MM.1S (cell line): ENCODE results near the gene ATP2B2.

ENCODE experiments used
- DNase-seq: peaks from one replicate; pipeline ENCODE4 v3.0.0-alpha.2; 2015
- H2AFZ ChIP-seq: fragments of 300-600 bp; sonication (generic); 2 replicates; pipeline ENCODE4 v1.6.0; 2016; ENCODE audit warnings: antibody characterized with exemption, low read length
- H3F3A ChIP-seq: fragments of 300-600 bp; sonication (generic); 2 replicates; pipeline ENCODE4 v1.6.1; 2016; ENCODE audit warnings: mild to moderate bottlenecking, antibody characterized with exemption, low read length, moderate library complexity, mixed read lengths; ENCODE audit not compliant: insufficient read depth
- H3K27ac ChIP-seq: fragments of 300-600 bp; sonication (generic); 2 replicates; pipeline ENCODE4 v1.5.1; 2016; ENCODE audit warnings: mild to moderate bottlenecking, low read length
- H3K27me3 ChIP-seq: fragments of 300-600 bp; sonication (generic); replicated peaks from 2 replicates; pipeline ENCODE4 v1.6.0; 2016; ENCODE audit warnings: low read length; ENCODE audit not compliant: insufficient read depth
- H3K36me3 ChIP-seq: fragments of 300-600 bp; sonication (generic); replicated peaks from 2 replicates; pipeline ENCODE4 v1.6.1; 2016; ENCODE audit warnings: mild to moderate bottlenecking, low read length, mixed read lengths; ENCODE audit not compliant: insufficient read depth
- H3K4me1 ChIP-seq: fragments of 300-600 bp; sonication (generic); 2 replicates; pipeline ENCODE4 v1.6.1; 2016; ENCODE audit warnings: low read length, mixed read lengths
- H3K4me2 ChIP-seq: fragments of 300-600 bp; sonication (generic); 2 replicates; pipeline ENCODE4 v1.6.0; 2016; ENCODE audit warnings: low read depth, low read length
- H3K4me3 ChIP-seq: fragments of 300-600 bp; sonication (generic); 2 replicates; pipeline ENCODE4 v1.5.1; 2016; ENCODE audit warnings: low read length, mixed read lengths
- H3K79me2 ChIP-seq: fragments of 300-600 bp; sonication (generic); 2 replicates; pipeline ENCODE4 v1.6.1; 2016; ENCODE audit warnings: mixed run types, low read length, mixed read lengths
- H3K9ac ChIP-seq: fragments of 300-600 bp; sonication (generic); 2 replicates; pipeline ENCODE4 v1.6.1; 2016; ENCODE audit warnings: low read length, mixed read lengths
- H3K9me2 ChIP-seq: fragments of 300-600 bp; sonication (generic); replicated peaks from 2 replicates; pipeline ENCODE4 v1.6.1; 2016; ENCODE audit warnings: mild to moderate bottlenecking, low read length, mixed read lengths; ENCODE audit not compliant: insufficient read depth
- H3K9me3 ChIP-seq: fragments of 300-600 bp; sonication (generic); replicated peaks from 2 replicates; pipeline ENCODE4 v1.6.1; 2016; ENCODE audit warnings: mild to moderate bottlenecking, low read length, mixed read lengths; ENCODE audit not compliant: insufficient read depth
- H4K20me1 ChIP-seq: fragments of 300-600 bp; sonication (generic); 2 replicates; pipeline ENCODE4 v1.6.1; 2016; ENCODE audit warnings: mild to moderate bottlenecking, low read length, moderate library complexity, mixed read lengths; ENCODE audit not compliant: insufficient read depth
- EZH2 ChIP-seq: fragments of 300-600 bp; sonication (generic); optimal IDR thresholded peaks from 2 replicates; pipeline ENCODE3; 2017; ENCODE audit warnings: low read depth, mild to moderate bottlenecking, antibody characterized with exemption, low read length, mixed read lengths
- EZH2phosphoT487 ChIP-seq: fragments of 300-600 bp; sonication (generic); IDR thresholded peaks from 2 replicates; pipeline ENCODE4 v1.6.1; 2018; ENCODE audit warnings: antibody characterized with exemption, low read length
- TF ChIP-seq, protein P1 (sequence below): fragments of 300-600 bp; sonication (generic); IDR thresholded peaks from 2 replicates; pipeline ENCODE4 v1.5.1; 2016; ENCODE audit warnings: antibody characterized with exemption, low read length, mixed read lengths

ATP2B2 gene

DNA sequence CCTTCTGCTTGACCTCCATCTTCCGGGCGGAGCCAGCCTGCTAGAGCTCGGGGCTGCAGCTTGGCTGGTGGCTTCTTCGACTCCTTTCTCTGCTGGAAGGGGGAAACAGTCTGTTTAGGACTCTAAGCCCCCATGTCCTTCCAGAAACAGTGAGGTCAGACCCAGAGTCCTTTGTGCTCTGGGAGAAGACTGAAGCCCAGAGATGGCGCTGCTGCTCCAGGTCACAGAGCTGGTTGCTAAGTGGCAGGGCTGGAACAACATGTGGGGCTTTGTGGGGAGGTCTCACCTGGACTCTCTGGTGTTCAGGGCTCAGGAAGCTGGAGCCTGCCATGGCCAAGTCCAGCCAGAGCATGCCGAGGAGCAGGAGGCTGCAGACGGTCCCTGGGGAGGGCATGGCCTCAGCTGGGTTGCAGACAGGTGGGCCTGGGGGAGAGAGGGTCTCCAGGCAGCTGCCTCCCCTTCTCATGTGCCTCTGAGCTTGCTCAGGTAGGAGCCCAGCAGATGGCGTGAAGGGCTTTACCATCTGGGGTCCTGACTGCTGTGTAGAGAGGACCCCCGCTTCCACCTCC lies 215.5 kb downstream of the ATP2B2 start:
- Histone ChIP-seq H3K4me2 (no peak overlapping the region), H3K9me2 (no peaks in the 10 kb centered on the region), H4K20me1 (no peaks in the 10 kb centered on the region), H3K27me3 (no peaks in the 10 kb centered on the region), H2AFZ (no peak overlapping the region), H3K4me1 (no peaks in the 10 kb centered on the region), H3K79me2 (no peaks in the 10 kb centered on the region), H3F3A (no peaks in the 10 kb centered on the region), H3K4me3 (no peak overlapping the region), H3K9me3 (no peaks in the 10 kb centered on the region), H3K9ac (no peak overlapping the region), H3K36me3 (no peaks in the 10 kb centered on the region), H3K27ac (no peak overlapping the region)
- TF ChIP-seq EZH2 (no peak), EZH2phosphoT487 (no peak)
- TF ChIP-seq, protein P1, sequence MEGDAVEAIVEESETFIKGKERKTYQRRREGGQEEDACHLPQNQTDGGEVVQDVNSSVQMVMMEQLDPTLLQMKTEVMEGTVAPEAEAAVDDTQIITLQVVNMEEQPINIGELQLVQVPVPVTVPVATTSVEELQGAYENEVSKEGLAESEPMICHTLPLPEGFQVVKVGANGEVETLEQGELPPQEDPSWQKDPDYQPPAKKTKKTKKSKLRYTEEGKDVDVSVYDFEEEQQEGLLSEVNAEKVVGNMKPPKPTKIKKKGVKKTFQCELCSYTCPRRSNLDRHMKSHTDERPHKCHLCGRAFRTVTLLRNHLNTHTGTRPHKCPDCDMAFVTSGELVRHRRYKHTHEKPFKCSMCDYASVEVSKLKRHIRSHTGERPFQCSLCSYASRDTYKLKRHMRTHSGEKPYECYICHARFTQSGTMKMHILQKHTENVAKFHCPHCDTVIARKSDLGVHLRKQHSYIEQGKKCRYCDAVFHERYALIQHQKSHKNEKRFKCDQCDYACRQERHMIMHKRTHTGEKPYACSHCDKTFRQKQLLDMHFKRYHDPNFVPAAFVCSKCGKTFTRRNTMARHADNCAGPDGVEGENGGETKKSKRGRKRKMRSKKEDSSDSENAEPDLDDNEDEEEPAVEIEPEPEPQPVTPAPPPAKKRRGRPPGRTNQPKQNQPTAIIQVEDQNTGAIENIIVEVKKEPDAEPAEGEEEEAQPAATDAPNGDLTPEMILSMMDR: no peak
- no peak for DNase-seq

DNA sequence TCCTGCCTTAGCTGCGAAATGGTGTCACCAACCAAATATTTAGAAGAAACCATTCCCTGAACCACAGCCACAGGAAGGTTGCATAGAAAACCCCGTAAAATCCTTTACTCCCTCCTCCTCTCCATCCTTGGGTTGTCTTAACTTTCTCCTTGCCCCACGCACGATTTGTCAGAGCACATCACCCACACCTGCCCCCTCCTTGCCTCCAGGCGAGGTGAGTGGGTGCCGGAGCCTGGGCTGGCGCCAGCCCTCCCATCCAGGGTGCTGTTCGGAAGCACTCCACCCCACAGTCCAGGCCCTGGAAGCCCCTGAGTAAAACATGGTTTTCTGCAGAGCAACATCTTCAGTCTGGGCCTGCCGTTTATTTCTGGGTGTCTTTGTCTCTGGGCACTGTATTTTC lies 216.3 kb downstream of the ATP2B2 start:
- no peaks in the 10 kb centered on the region for H3K4me1 ChIP-seq

DNA sequence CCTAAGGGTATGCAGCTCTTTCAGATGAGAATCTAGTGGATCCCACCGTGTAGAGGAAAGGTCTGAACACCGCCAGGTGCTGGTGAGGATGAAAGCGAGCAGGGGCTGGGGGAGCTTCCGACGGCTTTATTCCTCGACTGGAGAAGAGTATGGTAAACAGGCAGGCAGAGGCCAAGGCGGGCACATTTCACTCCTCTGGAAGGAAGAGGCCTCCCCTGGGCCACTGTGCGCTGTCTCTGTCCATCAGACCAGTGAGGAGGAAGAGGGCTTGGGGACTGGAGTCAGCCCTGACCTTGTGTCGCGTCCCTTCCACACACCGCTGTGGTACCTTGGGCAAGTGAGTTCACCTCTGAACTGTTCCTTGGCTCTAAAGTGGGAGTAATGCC lies 216.8 kb downstream of the ATP2B2 start:
- Histone ChIP-seq H3K79me2 (no peaks in the 10 kb centered on the region), H3K4me2 (no peak overlapping the region), H3K4me1 (no peaks in the 10 kb centered on the region), H3K36me3 (no peaks in the 10 kb centered on the region), H3K27me3 (no peaks in the 10 kb centered on the region), H2AFZ (no peak overlapping the region), H3K9me3 (no peaks in the 10 kb centered on the region), H3K27ac (no peak overlapping the region), H3K4me3 (no peak overlapping the region), H3F3A (no peaks in the 10 kb centered on the region), H3K9ac (no peak overlapping the region), H3K9me2 (no peaks in the 10 kb centered on the region), H4K20me1 (no peaks in the 10 kb centered on the region)
- no peak for DNase-seq
- TF ChIP-seq, protein P1: no peak
- no peak for TF ChIP-seq EZH2phosphoT487
- TF ChIP-seq EZH2: no peak

More for the DNA sequence above, 216.3 kb downstream of the ATP2B2 start:
- Histone ChIP-seq H3K9me3 (no peaks in the 10 kb centered on the region), H3K4me2 (no peak overlapping the region), H3K9ac (no peak overlapping the region), H3K27ac (no peak overlapping the region), H3K27me3 (no peaks in the 10 kb centered on the region), H3K79me2 (no peaks in the 10 kb centered on the region), H3K4me3 (no peak overlapping the region), H3F3A (no peaks in the 10 kb centered on the region), H2AFZ (no peak overlapping the region), H4K20me1 (no peaks in the 10 kb centered on the region), H3K9me2 (no peaks in the 10 kb centered on the region), H3K36me3 (no peaks in the 10 kb centered on the region)
- TF ChIP-seq EZH2phosphoT487: no peak
- TF ChIP-seq, protein P1: no peak
- TF ChIP-seq EZH2: no peak
- DNase-seq: no peak
